AG04449 (cell line): Measurements from ENCODE around the gene ATPAF2.
"Not testable (repeated sequence)": the region's sequence is repeated elsewhere in the genome, so short reads cannot be mapped to it uniquely, and the experiment has no call there.

ENCODE experiments used
- CTCF ChIA-PET: fragments of 350-600 bp; formaldehyde crosslinking; extraction: SDS; loops from one replicate; lab custom pipeline; 2021; ENCODE audit warnings: antibody characterized with exemption; lab: Yijun Ruan, JAX
- POLR2A ChIA-PET: fragments of 400-600, 350-600 bp; formaldehyde crosslinking; extraction: SDS; loops from one replicate; lab custom pipeline; 2020; ENCODE audit warnings: antibody characterized with exemption, inconsistent platforms; lab: Yijun Ruan, JAX
- DNase-seq: peaks from one replicate; pipeline ENCODE4 v3.0.0-alpha.2; 2010; ENCODE audit warnings: low read depth, low spot score
- H3K4me3 ChIP-seq: 2 replicates; pipeline ENCODE4 v1.5.1; 2011; ENCODE audit warnings: low read depth, mild to moderate bottlenecking, control low read depth, low read length
- CTCF ChIP-seq: IDR thresholded peaks from one replicate; pipeline ENCODE4 v1.5.1; 2011; ENCODE audit warnings: mild to moderate bottlenecking, moderate library complexity, low read length, control low read depth, inconsistent platforms; ENCODE audit not compliant: insufficient read depth; ENCODE audit errors: missing control alignments

Gene ATPAF2

GRCh38 chr17:17998934-17999333, 40.0 kb downstream of the ATPAF2 start:
- H3K4me3 ChIP-seq = no peak overlapping the region
- no peak for TF ChIP-seq CTCF
- ChIA-PET POLR2A (no interaction called here), CTCF (interaction anchor here (1.0 kb wide), 1 partner anchor 28 kb away, joined by 3 read pairs; no protein-coding TSS in a partner anchor)
- DNase-seq = no peak

DNA sequence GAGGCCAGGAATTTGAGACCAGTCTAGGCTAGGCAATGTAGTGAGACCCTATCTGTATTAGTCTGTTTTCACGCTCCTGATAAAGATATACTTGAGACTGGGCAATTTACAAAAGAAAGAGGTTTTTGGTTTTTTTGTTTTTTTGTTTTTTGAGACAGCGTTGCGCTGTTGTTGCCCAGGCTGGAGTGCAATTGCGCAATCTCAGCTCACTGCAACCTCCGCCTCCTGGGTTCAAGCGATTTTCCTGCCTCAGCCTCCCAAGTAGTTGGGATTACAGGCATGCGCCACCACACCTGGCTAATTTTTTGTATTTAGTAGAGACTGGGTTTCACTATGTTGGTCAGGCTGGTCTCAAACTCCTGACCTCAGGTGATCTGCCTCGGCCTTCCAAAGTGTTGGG, 43.1 kb downstream of the ATPAF2 start:
- POLR2A ChIA-PET, H3K4me3 ChIP-seq, DNase-seq: not testable (repeated sequence)
- CTCF ChIA-PET = interaction anchor here (0.9 to 6.5 kb wide), 8 partner anchors 9 to 49 kb away, joined by 3 to 42 read pairs (median 3); partner anchors contain the start of genes DRC3 and TOM1L2

GRCh38 chr17:17994271-17995069, 44.5 kb downstream of the ATPAF2 start:
- H3K4me3 ChIP-seq = no peak overlapping the region
- ChIA-PET POLR2A (interaction anchor here (0.6 kb wide), 1 partner anchor 228 kb away, joined by 3 read pairs; no protein-coding TSS in a partner anchor), CTCF (interaction anchor here (0.6 to 6.5 kb wide), 18 partner anchors 8 to 126 kb away, joined by 3 to 42 read pairs (median 4); partner anchors contain the start of genes DRC3 and TOM1L2)
- peak; percentile 50 for TF ChIP-seq CTCF
- no peak for DNase-seq

DNA sequence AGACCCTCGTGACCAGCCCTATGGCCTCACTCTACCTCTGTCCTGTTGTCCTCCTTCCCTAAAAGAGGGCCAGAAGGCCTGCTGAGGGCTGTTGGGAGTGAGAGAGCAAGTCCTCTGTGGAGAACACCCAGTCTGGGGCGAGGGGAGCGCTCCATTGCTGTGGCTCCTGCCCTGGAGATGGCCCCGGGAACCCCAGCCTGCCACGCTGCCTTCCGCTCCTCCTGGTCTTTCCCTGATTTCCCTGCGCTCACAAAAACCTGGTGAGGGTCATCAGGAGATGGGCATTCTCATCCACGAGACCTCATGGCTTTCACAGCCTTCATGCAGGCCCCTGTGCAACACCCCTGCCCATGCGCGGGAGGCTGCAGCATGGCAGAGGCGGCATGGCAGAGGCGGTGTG, 45.1 kb downstream of the ATPAF2 start:
- no peak for DNase-seq
- CTCF ChIA-PET = interaction anchor here (0.9 to 6.5 kb wide), 11 partner anchors 9 to 126 kb away, joined by 3 to 42 read pairs (median 5); partner anchors contain the start of genes DRC3 and TOM1L2
- TF ChIP-seq CTCF = no peak
- H3K4me3 ChIP-seq = no peak overlapping the region
- POLR2A ChIA-PET = no interaction called here

DNA sequence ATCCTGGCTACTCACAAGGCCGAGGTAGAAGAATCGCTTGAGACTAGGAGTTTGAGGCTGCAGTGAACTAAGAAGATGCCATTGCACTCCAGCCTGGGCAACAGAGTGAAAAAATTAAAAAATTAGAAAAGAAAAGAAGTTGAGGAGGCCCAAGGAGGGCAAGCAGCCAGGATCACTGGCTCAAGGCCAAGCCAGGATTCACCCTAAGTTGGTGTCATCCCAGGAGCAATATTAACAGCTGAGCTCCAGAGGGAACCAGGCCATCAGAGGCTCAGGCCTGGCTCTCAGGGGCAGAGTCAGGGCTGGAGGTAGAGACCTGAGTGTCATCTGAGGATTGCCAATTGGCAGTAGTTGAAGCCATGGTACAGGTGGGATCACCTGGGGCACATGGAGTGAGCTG, 45.6 kb downstream of the ATPAF2 start:
- no peak for TF ChIP-seq CTCF
- no peak overlapping the region for H3K4me3 ChIP-seq
- DNase-seq = no peak
- CTCF ChIA-PET = interaction anchor here (0.9 to 6.5 kb wide), 9 partner anchors 9 to 102 kb away, joined by 3 to 42 read pairs (median 5); partner anchors contain the start of genes DRC3 and TOM1L2
- POLR2A ChIA-PET = no interaction called here

- no peak overlapping the region for H3K4me3 ChIP-seq
- CTCF ChIA-PET = interaction anchor here (6.5 kb wide), 1 partner anchor 43 kb away, joined by 42 read pairs; no protein-coding TSS in a partner anchor
- DNase-seq = no peak
- TF ChIP-seq CTCF = no peak
- POLR2A ChIA-PET = no interaction called here
Observed at GRCh38 chr17:17990282-17990681, 48.7 kb downstream of the ATPAF2 start.
